SK-N-DZ (cell line): Measurements from ENCODE around the gene PRKAA2.

Experiments used
- DNase-seq: peaks from one replicate; pipeline ENCODE4 v3.0.0-alpha.2; 2015; ENCODE audit warnings: low spot score

PRKAA2 gene

DNA sequence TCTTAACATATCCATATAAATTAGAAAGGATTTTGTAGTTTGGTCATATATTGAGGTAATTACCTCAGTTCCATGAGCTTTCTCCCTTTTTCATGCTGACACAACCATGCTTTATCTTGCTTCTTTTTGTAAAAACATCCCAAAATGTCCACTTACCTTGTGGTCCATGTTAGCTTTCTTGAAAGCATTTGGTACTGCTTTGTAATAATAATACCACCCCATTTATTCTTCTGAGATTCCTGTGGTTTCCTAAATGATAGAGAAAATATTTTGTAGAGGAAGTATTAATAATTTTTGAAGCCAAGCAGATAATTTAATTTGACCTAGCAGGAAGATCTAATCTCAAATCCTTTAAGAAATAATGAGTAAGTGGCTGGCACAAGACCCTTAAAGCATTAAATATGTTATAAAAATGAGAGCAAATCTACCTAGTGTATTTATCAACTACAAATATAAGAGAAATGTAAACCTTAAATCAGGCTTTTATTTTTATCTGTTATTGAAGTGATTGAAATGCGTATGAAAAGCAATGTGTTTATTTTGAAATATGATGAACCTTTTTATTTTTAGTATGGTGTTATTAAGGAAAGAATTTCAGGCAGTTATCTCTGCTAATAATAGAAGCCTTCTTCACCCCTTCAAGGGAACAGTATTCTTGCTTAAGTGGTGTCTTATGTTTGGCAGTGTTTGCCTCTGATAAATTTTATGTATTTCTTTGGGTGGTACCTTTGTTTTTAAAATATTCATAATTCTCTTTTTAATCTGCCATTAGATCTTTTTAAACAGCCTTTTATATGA, 9.2 kb downstream of the PRKAA2 start:
- no peak for DNase-seq

DNA sequence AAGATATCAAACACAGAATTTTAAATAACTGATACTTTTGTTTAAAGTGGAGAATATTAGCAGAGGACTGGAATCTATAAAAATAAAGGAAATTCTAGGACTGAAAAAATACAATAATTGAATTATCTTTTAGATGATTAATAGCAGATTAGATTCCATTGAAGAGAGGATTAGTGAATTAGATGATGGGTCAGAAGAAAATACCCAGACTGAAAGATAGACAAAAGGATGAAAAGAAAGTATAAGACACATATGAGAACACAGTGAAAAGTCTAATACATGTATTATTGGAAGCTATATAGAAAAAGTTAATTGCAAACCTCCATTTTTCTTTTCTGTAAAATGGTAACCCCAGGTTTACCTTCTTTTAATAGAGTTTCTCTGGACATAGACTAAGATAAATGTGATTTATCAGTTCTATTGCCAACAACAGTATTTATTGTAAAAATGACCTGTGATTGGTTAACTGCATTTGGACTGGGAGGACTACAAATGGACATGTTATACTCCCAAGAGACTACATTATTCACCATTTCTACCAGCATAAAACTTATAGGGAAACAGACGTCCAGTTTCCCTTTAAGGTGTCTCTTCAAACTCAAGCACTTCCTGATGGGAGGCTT, 11.0 kb downstream of the PRKAA2 start:
- DNase-seq = no peak

DNA sequence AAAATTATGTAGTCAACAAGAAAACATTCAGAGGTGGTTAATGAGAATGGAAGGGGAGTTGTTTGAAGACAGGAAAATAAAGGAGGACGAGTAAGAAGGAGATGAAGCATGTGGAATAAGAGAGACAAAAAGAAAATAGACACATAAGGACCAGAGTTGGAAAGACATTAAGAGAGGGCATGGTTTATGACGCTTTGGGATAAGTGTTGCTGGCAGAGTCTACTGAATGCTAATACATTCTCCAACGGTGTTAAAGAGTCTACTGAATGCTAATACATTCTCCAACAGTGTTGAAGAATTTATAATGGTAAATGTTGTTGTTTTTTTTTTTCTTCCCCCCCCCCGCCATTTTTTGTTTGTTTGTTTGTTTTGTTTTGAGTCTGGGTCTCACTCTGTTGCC, 13.1 kb downstream of the PRKAA2 start:
- DNase-seq = no peak

DNA sequence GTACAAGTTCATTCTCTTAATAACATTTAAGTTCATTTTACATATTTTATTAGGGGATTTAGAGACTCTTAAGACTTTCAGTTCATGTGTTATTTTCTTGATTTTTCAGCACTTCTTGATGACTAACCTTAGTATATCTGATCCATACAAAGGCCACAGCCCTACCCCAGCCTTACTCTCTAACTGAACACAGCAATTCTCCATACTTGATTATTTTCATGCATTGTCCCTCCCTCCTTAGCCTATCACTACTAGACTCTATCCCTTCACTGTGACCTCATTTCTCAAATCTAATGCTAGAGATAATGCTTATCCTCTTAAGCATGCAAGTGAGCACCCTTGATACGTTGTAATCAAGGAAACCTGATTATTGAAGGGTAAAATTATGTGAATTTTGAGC, 15.2 kb downstream of the PRKAA2 start:
- DNase-seq = no peak

DNA sequence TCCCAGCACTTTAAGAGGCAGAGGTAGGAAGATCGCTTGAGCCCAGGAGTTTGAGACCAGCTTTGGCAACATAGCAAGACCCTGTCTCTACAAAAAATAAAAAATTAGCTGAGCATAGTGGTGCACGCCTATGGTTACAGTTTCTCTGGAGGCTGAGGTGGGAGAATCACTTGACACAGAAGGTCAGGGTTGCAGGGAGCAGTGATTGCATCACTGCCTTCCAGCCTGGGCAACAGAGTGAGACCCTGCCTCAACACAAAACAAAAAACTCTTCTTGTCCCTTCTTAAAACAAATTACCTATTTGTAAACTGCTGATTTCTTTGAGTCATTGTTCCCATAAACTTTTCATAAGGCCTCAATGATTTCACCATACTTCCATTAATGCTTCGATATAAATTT, 18.7 kb downstream of the PRKAA2 start:
- no peak for DNase-seq

DNA sequence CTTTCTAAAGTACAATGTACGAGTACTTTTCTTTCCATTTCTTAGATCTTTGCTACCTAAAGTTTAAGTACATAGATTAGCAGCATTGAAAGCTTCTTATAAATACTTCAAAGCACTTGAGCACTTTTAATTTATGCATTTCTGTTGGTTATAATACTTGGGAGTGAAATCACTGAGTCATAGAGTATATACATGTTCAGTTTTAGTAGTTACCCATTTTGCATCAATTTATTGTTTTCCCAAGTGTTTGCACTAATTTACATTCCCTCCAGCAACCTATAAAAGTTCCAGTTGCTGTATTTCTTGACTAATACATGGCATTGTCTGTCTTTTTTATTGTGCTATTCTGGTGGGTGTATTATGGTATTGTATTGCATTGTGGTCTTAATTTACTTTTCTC, 20.3 kb downstream of the PRKAA2 start:
- DNase-seq = no peak

DNA sequence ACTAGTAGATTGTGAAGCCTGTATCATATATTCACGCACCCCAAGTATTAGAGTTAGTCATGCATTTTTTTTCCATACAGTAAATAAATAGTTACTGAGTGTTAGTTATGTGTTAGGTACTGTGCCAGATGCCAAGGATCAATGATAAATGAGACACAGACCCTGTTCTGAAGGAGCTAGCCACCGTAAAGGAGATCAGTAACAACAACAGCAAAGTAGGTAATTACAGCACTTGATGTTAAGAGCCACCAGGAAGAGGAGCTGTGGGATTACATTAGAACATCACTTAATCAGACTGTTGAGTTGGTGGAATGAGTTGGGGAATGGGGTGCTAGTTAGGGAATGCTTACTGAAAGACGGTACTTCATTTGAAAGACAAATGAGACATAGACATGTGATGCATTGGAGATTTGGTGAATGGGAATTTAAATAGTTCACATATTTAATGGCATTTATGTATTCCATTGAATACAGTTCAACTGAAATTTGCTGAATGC, 21.0 kb downstream of the PRKAA2 start:
- no peak for DNase-seq

DNA sequence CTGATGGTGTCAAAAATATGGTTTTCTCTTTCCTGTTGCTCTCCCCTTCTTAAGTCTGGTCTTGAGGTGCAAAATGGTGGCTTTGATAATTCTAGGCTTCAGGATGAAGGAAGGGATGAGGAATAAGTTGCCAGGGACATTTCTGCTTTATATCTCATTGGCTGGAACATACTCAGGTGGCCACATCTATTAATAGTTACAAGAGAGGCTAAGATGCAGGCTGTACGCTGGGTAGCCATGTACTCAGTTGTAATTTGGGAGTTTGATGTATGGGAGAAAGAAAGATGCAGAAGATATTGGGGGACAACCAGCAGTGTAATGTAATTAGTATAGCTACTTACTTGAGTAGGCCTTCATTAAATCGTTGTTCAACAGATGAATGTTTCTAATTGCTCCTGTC, 25.2 kb downstream of the PRKAA2 start:
- DNase-seq = no peak

DNA sequence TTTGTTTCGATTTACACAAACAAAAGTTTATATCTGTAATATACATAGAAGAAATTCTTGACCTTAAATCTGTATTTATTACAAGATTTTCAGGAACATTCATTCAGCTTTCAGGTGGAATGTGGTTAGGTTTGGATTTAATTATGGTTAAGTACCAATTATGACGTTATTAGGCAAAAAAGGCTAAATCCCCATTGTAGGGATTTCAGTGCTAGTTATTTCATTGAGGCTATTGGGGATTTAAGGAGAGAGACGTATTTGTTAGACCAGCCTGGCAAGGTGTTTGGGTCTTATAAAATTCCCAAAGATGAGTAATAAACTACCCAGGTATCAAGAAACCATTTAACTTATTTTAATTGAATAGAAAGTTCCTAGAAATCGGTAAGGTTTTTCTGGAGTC, 26.0 kb downstream of the PRKAA2 start:
- DNase-seq = no peak

DNA sequence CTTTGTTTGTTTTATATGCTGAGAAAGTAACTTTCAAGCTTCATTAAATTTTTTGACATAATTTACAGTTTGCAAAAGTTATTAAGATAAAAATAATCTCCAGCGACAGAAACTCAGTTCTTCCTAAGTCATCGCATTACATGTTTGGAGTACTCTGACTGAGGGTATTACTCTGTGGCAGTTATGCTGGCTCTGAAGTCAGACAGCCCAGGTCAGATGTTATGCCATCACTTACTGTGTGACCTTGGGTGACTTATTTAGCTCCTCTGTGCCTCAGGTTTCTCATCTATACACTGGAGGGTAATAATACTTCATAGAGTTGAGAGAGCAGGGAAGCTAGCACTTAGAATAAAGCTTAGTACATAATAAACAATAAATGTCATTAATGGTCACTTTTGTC, 26.4 kb downstream of the PRKAA2 start:
- no peak for DNase-seq

DNA sequence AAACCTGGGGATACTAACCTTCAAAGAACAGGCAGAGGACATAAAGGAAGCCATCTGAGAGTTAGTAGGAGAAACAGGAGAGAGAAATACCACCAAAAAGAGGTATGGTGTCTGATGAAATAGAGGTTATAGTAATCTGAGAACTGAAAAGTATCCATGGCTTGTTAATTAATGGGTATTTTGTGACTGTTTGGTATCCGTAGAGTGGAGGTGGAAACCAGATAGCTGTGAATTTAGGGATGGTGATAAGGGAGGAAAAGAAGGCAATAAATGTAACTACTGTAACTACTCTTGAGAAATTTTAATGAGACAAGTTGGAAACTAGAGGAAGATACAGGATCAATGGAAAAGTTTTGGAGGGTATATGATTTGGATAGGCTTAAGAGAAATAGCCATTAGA, 27.5 kb downstream of the PRKAA2 start:
- no peak for DNase-seq

DNA sequence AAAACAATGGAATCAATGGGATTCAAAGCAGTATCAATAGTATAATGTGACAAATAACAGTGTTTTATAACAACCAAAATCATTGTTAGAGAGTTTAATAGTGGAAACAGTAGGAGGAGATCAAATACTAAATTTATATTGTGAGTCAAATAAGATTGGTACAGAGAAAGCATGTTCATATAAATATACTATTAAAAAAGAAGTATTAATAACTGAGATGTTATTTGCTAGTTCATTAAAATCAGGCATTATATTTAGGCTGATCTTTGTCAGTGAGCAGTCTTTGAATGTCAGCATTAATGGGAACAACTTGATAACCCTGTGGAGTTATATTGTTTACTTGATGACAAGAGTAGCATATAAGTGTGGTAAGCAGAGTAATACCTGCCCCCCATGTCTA, 30.6 kb downstream of the PRKAA2 start:
- no peak for DNase-seq

DNA sequence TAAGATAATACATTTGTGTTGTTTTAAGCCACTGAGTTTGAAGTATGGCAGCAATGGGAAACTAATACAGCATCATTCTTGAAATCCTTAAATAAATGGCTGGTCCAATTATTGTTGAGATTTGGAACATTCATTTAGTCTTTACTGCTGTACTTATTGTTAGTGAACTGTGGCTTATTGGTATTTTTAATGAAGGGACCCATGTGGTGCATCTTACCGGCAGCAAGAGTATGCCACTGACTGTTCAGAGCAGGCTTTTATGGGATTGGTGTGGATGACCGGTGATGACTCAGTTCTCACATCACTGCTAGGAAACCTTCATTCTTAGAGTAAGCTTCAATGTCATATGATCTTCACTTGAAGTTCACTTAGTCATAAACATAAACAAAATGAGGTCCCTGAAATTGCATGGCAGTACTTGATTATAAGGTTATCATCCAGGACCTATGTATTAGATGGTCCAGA, 31.5 kb downstream of the PRKAA2 start:
- DNase-seq = no peak

DNA sequence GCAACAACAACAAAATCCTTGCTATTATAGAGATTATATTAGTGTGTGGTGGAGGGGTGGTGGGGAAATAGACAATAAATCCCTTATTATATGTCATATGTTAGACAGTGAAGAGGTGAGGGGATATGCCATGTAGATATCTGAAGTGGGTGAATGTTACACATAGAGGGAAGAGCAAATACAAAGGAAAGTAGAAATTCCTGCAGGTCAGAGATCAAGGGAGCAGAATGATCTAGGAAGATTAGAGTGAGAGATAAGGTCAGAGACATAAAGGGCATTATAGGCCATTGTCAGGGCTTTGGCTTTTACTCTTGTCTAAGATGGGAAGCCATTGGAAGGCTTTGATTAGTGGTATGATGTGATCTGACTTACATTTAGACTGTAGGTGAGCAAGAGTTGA, 38.5 kb downstream of the PRKAA2 start:
- DNase-seq = no peak

DNA sequence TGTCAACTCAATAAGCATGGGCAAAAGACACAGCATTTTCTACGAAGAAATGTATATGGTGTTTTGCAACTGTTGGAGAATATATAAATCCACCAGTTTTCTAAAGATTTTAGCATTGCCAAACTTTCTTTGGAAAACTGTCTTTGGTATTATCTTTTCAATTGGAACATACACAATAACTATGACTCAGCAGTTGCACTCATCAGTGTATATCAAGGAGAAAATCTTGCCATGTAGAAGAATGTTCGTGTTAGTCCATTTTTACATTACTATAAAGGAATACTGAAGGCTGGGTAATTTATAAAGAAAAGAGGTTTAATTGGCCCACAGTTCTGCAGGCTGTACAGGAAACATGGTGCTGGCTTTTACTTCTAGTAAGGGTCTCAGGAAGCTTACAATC, 41.1 kb downstream of the PRKAA2 start:
- DNase-seq = no peak

DNA sequence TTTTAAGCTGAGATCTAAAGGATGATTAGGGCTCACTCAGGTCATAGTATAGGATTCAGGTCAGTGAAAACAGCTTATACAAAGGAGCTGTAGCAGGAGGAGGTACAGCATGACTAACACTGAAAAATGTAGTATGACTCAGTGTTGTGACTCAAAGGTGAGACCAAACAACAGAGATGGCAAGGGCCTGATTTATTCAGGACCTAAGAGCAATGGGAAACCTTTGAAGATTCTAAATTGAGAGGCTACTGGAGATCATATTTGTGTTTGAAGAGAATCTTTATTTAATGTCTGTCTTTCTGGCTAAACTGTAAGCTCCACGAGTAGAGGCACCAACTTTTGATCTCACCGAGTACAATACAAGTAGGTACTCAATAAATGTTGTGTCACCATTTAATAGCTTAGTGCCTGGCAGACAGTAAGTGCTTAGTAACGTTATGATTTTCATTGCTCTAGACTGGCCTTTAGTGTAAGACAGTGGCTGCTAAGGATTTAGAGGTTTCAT, 43.5 kb downstream of the PRKAA2 start:
- DNase-seq = no peak

DNA sequence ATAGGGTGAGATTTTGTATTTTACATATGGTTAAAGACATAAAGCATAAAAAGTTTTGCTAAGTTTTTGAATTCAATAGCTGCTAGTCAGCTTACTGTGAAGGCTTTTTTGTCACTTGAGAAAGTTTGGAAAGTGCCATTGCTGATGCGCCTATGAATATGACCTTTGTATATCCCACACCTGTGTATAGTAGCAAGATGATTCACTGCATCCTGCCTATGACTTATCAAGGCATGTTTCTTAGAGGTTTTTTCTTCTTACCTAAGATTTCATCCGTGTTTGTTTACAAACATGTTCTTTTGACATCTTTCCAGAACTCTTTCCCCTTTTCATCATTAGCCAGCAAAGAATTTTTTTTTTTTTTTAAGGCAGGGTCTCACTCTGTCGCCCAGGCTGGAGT, 51.5 kb downstream of the PRKAA2 start:
- DNase-seq = no peak

DNA sequence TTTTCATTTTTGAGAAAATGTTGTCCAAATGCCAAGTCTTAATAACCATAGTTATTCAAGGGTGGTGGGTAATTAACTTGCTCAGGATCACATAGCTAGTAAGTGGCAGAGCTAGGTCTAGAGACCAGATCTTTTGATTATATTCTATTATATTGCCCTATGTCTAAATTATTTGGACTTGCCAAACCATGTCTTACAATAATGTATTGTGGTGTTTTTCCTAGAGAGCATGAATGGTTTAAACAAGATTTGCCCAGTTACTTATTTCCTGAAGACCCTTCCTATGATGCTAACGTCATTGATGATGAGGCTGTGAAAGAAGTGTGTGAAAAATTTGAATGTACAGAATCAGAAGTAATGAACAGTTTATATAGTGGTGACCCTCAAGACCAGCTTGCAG, 58.6 kb downstream of the PRKAA2 start:
- DNase-seq = no peak

DNA sequence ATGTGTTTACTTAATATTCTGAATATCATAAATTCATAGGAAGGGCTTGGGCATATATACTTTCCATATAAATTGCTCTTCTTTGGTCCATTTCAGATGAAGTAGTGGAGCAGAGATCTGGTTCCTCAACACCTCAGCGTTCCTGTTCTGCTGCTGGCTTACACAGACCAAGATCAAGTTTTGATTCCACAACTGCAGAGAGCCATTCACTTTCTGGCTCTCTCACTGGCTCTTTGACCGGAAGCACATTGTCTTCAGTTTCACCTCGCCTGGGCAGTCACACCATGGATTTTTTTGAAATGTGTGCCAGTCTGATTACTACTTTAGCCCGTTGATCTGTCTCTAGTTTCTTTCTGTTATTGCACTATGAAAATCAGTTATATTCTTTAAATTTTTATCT, 62.3 kb downstream of the PRKAA2 start:
- DNase-seq = no peak

DNA sequence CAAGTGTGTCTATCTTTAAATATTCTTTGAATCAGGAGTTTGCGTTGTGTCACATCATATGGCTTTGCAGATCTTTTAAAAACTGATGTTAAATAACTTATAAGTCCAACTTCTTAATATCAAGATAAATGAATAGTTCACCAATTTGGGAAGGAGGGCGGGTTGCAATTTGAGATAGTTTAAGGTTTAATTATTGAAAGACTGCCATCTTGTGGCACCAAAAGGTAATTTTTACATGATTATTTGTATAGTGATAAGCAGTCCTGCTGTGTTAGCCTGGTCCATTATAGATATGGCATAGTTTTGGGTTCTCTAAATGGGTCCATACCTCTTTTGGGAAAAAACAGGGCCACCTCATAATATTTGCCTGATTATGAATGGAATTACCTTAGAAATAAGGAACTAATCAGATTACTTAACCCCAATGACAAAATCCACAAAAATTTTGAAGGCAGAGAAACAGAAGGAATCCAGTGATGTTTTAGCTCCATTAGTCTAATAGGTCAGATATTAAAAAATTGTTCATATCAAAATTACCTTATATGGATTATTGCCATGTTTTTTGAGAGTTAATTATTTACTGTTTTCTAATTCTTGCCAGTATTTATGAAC, 64.3 kb downstream of the PRKAA2 start:
- DNase-seq = peak; percentile 42

DNA sequence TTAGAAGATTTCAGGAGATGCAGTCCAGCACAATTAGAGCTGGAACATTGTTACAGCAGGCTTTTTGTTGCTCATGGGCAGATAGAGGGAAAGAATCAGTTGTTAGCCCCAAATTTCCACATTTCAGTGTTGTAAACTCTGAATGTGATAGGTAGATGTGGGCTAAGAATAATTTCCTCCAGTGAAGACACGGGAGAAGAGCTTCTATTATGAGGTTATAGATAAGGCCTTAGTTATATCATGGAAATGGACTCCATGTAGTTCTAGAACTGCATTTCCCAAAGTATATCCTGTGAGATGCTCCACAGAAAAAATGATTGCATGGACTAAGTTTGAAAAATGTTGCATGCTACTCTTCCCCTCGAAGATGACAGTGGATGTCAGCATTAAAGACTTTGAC, 64.9 kb downstream of the PRKAA2 start:
- no peak for DNase-seq

DNA sequence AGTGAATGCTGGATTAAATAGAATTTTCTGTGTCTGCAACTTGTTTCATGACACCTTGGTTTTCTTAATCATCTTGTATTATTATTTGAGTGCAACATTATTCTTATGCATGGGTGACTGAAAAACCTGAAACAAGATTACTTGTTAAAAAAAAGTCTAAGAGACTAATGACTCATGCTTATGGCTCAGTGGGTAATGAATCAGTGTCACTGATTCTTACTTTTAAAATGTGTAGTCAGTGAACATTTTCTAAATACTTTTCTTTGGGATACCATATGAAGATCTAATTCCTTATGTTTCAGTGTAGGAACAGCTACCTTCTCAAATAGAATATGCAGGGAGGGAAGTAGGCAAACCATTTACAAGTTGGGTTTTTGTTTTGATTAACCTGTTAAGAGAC, 65.5 kb downstream of the PRKAA2 start:
- DNase-seq = no peak

DNA sequence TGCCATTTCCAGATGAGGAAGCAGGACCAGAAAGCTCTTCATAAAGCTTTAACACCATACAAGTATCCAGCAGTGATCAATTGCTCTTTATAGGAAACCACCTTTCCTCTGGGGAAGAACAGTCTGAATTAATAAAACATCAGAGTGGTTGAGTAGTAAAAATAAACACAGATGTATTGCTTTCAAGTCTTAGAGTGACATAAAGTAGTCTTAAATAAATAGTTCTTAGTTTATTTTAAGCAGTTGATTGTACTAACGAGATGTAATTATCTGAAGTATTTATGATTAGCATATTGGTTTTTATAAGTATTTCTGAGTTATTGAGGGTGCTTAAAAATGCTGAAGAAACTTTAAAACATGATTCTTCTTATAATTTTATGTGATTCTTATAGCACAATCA, 67.0 kb downstream of the PRKAA2 start:
- no peak for DNase-seq
